ENCODE results near the gene ZNF45.

Gene ZNF45

DNA sequence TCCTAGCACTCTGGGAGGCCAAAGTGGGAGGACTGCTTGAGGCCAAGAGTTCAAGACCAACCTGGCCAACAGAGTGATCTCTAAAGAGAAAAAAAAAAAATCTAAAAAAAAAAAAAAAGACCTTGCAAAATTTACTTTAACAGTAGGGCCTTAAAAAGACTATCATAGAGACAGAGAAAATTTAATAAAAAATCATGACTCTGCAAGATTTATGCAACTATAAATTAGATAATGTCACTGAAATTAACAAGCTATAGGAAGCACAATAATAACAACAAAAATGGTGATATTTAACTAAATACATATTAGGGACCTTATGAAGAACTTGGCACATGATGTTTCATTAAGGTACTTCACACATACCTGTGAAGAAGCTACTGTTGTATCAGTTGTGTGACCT lies 11.2 kb downstream of the ZNF45 start:
- TF ChIP-seq MAX (IDR thresholded peaks at IDR 0.05; ENCODE audit: low read depth, low read length) = no peak
- TF ChIP-seq, protein P1, sequence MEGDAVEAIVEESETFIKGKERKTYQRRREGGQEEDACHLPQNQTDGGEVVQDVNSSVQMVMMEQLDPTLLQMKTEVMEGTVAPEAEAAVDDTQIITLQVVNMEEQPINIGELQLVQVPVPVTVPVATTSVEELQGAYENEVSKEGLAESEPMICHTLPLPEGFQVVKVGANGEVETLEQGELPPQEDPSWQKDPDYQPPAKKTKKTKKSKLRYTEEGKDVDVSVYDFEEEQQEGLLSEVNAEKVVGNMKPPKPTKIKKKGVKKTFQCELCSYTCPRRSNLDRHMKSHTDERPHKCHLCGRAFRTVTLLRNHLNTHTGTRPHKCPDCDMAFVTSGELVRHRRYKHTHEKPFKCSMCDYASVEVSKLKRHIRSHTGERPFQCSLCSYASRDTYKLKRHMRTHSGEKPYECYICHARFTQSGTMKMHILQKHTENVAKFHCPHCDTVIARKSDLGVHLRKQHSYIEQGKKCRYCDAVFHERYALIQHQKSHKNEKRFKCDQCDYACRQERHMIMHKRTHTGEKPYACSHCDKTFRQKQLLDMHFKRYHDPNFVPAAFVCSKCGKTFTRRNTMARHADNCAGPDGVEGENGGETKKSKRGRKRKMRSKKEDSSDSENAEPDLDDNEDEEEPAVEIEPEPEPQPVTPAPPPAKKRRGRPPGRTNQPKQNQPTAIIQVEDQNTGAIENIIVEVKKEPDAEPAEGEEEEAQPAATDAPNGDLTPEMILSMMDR (IDR thresholded peaks at IDR 0.05; ENCODE audit: low read depth, low read length) = no peak
- no peak for TF ChIP-seq POLR2A (IDR thresholded peaks at IDR 0.05; ENCODE audit: extremely low read depth, insufficient read length)
- TF ChIP-seq MYC (IDR thresholded peaks at IDR 0.05; ENCODE audit: low read depth, low read length) = no peak
- H3K4me3 ChIP-seq (ENCODE audit: low read depth, low read length) = no peak overlapping the region
- no peak for DNase-seq (ENCODE audit: low read depth)

DNA sequence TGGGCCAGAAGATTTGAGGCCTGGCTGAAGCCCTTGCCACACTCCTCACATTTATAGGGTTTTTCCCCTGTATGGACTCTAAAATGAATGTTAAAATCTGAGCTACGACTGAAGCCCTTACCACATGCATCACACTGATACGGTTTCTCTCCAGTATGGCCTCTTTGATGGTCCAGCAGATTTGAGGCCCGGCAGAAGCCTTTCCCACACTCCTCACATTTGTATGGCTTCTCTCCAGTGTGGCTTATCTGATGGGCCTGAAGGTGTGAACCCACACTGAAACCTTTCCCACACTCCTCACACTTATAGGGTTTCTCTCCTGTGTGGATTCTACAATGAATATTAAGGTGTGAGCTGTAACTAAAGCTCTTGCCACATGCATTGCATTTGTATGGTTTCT lies 21.0 kb downstream of the ZNF45 start:
- DNase-seq (ENCODE audit: low read depth) = no peak
- H3K4me3 ChIP-seq (ENCODE audit: low read depth, low read length) = no peak overlapping the region
- TF ChIP-seq POLR2A (IDR thresholded peaks at IDR 0.05; ENCODE audit: extremely low read depth, insufficient read length) = no peak
- TF ChIP-seq MYC (IDR thresholded peaks at IDR 0.05; ENCODE audit: low read depth, low read length) = no peak
- TF ChIP-seq, protein P1 (IDR thresholded peaks at IDR 0.05; ENCODE audit: low read depth, low read length) = no peak
- TF ChIP-seq MAX (IDR thresholded peaks at IDR 0.05; ENCODE audit: low read depth, low read length) = no peak

DNA sequence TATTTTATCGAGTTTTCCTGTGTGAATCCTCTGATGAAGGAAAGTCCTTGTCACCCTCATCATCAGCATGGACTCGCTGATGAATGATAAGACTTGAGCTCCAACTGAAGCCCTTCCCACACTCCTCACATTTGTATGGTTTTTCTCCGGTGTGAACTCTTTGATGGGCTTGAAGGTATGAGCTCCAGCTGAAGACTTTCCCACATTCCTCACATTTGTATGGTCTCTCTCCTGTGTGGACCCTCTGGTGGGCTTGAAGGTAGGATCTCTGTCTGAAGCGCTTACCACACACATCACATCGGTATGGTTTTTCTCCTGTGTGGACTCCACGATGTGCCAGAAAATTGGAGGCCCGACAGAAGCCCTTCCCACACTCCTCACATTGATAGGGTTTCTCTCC lies 21.7 kb downstream of the ZNF45 start:
- TF ChIP-seq MAX (IDR thresholded peaks at IDR 0.05; ENCODE audit: low read depth, low read length) = no peak
- TF ChIP-seq MYC (IDR thresholded peaks at IDR 0.05; ENCODE audit: low read depth, low read length) = no peak
- TF ChIP-seq, protein P1 (IDR thresholded peaks at IDR 0.05; ENCODE audit: low read depth, low read length) = no peak
- TF ChIP-seq POLR2A (IDR thresholded peaks at IDR 0.05; ENCODE audit: extremely low read depth, insufficient read length) = no peak
- DNase-seq (ENCODE audit: low read depth) = no peak
- H3K4me3 ChIP-seq (ENCODE audit: low read depth, low read length) = no peak overlapping the region

DNA sequence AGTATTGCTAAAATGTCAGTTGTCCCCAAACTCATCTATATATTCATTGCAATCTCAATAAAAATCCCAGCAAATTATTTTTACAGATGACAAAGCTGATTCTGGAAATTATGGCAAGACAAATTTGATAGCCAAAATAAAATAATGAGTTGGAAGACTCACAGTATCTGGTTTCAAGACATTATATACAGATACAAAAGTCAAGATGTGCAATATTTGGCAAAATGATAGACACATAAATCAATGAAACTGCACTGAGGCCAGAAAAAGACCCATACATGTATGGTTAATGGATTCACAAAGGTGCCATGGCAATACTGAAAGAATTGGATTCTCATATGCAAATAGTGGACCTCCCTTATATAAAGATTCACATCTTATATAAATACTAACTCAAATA lies 24.2 kb downstream of the ZNF45 start:
- DNase-seq (ENCODE audit: low read depth) = no peak
- no peak overlapping the region for H3K4me3 ChIP-seq (ENCODE audit: low read depth, low read length)
- TF ChIP-seq MYC (IDR thresholded peaks at IDR 0.05; ENCODE audit: low read depth, low read length) = no peak
- no peak for TF ChIP-seq MAX (IDR thresholded peaks at IDR 0.05; ENCODE audit: low read depth, low read length)
- TF ChIP-seq, protein P1 (IDR thresholded peaks at IDR 0.05; ENCODE audit: low read depth, low read length) = no peak
- TF ChIP-seq POLR2A (IDR thresholded peaks at IDR 0.05; ENCODE audit: extremely low read depth, insufficient read length) = no peak

DNA sequence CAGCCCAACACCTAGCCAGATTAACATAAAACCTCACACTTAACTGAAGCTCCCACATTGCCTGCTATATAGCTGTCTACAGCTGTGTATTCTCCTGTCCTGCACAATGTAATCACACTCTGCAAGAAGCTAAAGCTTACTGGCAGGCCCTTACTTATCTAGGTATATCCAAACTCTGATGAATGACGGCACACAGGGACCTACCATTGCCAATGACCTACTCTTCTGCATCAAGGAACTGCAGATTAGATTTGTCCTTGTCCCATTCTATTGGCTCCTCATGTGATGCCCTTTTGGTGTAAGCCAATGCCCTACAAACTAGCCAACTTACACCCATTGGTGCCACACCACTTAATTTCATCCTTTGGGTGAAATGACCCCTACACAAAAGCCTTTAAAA lies 26.4 kb downstream of the ZNF45 start:
- no peak for DNase-seq (ENCODE audit: low read depth)
- TF ChIP-seq POLR2A (IDR thresholded peaks at IDR 0.05; ENCODE audit: extremely low read depth, insufficient read length) (no peak), MAX (IDR thresholded peaks at IDR 0.05; ENCODE audit: low read depth, low read length) (no peak), MYC (IDR thresholded peaks at IDR 0.05; ENCODE audit: low read depth, low read length) (no peak)
- TF ChIP-seq, protein P1 (IDR thresholded peaks at IDR 0.05; ENCODE audit: low read depth, low read length) = no peak
- H3K4me3 ChIP-seq (ENCODE audit: low read depth, low read length) = no peak overlapping the region

DNA sequence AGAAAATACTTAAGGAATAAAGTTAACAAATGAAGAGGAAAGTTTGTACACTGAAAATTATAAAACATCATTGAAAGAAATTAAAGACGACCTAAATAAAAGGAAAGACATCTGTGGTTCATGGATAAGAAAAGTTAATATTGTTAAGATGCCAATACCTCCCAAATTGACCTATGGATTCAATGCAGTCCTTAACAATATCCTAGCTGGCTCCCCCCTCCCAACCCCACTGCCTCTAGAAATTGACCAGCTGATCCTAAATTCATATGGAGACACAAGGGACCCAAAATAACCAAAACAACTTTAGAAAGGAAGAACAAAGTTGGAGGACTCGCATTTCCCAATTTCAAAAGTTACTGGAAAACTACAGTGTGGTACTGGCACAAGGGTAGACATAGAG lies 28.3 kb downstream of the ZNF45 start:
- no peak for DNase-seq (ENCODE audit: low read depth)
- no peak overlapping the region for H3K4me3 ChIP-seq (ENCODE audit: low read depth, low read length)
- no peak for TF ChIP-seq MYC (IDR thresholded peaks at IDR 0.05; ENCODE audit: low read depth, low read length)
- no peak for TF ChIP-seq POLR2A (IDR thresholded peaks at IDR 0.05; ENCODE audit: extremely low read depth, insufficient read length)
- TF ChIP-seq, protein P1 (IDR thresholded peaks at IDR 0.05; ENCODE audit: low read depth, low read length) = no peak
- no peak for TF ChIP-seq MAX (IDR thresholded peaks at IDR 0.05; ENCODE audit: low read depth, low read length)

Measured in NB4 (cell line).